GM15510 (cell line): Measurements from ENCODE around the gene POU3F4.

Experiments
- POLR2A ChIP-seq: IDR thresholded peaks from 3 replicates; pipeline ENCODE4 v1.6.1; 2011; ENCODE audit warnings: borderline replicate concordance; ENCODE audit not compliant: insufficient read length; ENCODE audit errors: extremely low read depth

The POU3F4 gene

GRCh38 chrX:83508006-83508405, at the start of gene POU3F4:
Gene POU3F4, plus strand, starts transcription at chrX:83508290. Its CDS starts 35 bp downstream, at chrX:83508325.
- TF ChIP-seq POLR2A, result no peak

DNA sequence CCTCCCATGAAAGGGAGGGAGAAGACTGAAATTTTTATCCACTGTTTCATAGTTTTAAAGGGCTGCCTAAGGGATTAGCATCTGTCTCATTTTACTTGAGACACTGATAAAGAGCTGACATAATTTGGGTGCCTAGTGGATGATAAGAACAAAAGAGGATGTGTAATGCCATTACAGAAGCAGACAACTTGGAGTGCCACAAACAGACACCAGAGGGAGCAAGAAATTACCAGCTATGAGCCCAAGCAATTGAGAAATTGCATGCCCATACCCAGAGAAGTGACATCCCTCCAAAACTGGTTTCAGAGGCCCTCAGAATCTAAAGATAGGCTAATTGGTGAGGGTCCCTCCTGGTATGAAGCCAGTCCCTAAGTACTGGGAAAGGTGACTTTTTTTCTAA, 38.5 kb upstream of the POU3F4 start:
- TF ChIP-seq POLR2A, result no peak

DNA sequence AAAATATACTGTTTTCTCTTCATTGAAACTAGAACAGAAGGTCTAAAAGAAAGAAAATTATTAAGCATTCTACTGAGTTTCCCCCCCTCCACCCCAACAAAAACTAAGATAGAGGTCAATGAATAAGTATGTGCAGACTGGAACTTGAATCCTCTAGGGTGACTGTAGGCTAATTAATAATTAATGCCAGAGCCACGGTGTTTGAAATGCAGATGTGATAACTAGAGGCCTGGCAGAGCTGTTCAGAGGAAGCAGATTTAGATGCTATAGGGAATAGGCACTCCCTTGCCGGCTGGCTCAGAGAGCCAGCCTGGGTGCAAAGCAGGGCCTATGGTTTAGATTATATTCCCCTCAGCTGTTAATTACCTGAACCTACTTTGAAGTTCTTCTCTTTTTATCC, 12.2 kb upstream of the POU3F4 start:
- TF ChIP-seq POLR2A, result no peak

- TF ChIP-seq POLR2A, result no peak
These were observed 7.1 kb upstream of the POU3F4 start for GRCh38 chrX:83501003-83501402.

- TF ChIP-seq POLR2A, result no peak
These were observed 6.6 kb upstream of the POU3F4 start for GRCh38 chrX:83501530-83501929.

- no peak for TF ChIP-seq POLR2A
These were observed 3.2 kb upstream of the POU3F4 start for GRCh38 chrX:83504721-83505479.

DNA sequence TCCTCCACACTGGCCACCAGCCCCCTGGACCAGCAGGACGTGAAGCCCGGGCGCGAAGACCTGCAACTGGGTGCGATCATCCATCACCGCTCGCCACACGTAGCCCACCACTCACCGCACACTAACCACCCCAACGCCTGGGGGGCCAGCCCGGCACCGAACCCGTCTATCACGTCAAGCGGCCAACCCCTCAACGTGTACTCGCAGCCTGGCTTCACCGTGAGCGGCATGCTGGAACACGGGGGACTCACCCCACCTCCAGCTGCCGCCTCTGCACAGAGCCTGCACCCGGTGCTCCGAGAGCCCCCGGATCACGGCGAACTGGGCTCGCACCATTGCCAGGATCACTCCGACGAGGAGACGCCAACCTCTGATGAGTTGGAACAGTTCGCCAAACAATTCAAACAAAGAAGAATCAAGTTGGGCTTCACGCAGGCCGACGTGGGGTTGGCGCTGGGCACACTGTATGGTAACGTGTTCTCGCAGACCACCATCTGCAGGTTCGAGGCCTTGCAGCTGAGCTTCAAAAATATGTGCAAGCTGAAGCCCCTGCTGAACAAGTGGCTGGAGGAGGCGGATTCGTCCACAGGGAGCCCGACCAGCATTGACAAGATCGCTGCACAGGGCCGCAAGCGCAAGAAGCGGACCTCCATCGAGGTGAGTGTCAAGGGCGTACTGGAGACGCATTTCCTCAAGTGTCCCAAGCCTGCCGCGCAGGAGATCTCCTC, 600 bp downstream of the POU3F4 start:
- TF ChIP-seq POLR2A, result no peak

GRCh38 chrX:83509254-83509801, 1.2 kb downstream of the POU3F4 start:
- no peak for TF ChIP-seq POLR2A

- TF ChIP-seq POLR2A, result no peak
These were observed 2.5 kb downstream of the POU3F4 start for GRCh38 chrX:83510510-83511062.

DNA sequence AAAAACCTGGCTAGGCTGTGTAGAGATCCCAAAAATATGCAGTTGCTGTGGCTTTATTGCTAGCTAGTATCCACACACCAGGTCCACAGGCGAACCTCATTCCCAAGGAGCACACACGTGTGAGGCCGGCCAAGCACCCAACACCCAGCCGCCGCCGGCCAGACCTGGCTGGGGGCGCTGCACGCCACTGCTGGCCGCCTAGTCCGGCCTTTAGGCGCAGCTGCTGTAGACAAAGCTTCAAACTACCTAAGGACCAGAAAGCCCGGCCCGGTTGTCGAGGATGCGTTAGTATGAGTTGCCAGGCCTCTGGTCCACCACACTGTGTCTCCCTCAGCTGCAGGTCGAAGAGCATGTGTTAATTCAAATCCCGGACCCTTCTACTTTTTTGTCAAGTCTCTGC, 3.1 kb downstream of the POU3F4 start:
- TF ChIP-seq POLR2A, result no peak

DNA sequence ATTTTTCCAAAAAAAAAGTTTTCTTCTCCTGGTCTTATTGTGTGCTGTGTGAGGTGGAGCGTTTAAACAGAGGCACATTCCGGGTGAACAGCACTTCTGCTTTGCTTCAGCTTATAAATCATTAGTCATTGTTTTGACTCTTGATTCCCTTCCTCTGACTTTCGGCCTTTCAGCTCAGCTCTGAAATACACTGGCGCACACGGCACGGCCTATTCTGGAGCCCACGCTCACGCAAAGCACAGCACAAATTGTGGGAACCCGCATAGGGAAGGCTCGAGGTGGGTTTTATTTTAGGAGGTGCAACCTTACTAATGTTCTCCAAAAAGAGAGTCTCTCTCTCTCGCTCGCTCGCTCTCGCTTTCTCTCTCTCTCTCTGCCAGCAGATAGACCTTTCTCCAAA, 4.0 kb downstream of the POU3F4 start:
- TF ChIP-seq POLR2A, result no peak

DNA sequence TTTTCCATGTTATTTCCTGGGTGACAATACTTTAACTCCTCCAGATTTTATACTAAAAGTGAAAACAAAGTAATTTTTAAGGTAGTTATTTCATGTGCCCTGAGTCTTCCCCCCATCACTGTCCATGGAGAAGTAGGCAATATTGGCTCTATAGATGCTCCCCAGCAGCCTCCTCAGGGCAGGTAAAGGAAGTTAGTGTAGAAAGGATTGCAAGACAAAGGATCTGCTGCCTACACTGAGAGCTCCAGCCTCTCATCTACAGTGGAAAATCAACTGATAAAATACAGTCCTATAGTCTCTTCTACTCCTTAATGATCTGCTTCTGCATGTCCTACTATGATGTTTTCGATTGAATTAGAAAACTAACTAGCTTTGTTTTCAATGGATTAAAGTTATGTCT, 8.5 kb downstream of the POU3F4 start:
- TF ChIP-seq POLR2A, result no peak

DNA sequence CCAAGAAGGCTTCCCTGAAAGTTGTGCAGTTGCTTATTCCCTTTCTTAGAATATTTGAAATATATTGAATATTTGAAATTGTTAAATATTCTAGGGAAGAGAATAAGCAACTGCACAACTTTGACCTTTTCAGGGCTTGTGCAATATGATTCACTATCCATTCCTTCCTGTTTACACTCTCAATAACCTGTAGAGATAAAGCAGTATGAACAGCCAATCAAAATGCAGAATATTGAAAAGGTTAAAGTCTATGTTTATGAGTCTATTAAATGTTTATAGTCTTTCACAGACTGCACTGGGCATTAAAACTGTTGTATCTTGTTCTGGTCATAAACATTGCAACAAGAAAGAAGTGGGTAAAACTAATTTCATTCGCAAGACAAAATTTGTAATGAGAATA, 13.8 kb downstream of the POU3F4 start:
- no peak for TF ChIP-seq POLR2A

- TF ChIP-seq POLR2A, result no peak
These were observed 21.9 kb downstream of the POU3F4 start for GRCh38 chrX:83529950-83530349.

- no peak for TF ChIP-seq POLR2A
These were observed 27.5 kb downstream of the POU3F4 start for GRCh38 chrX:83535417-83536196.
